ENCODE results near the gene HOXA9.

GRCh38 chr7:27164367-27165088 is 809 bp downstream of the HOXA9 start:
- TF ChIP-seq, protein P1, sequence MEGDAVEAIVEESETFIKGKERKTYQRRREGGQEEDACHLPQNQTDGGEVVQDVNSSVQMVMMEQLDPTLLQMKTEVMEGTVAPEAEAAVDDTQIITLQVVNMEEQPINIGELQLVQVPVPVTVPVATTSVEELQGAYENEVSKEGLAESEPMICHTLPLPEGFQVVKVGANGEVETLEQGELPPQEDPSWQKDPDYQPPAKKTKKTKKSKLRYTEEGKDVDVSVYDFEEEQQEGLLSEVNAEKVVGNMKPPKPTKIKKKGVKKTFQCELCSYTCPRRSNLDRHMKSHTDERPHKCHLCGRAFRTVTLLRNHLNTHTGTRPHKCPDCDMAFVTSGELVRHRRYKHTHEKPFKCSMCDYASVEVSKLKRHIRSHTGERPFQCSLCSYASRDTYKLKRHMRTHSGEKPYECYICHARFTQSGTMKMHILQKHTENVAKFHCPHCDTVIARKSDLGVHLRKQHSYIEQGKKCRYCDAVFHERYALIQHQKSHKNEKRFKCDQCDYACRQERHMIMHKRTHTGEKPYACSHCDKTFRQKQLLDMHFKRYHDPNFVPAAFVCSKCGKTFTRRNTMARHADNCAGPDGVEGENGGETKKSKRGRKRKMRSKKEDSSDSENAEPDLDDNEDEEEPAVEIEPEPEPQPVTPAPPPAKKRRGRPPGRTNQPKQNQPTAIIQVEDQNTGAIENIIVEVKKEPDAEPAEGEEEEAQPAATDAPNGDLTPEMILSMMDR (IDR thresholded peaks at IDR 0.05), result no peak
- TF ChIP-seq POLR2A (IDR thresholded peaks at IDR 0.05), result no peak

All from testis (tissue), 2 donors.